ENCODE measurements around the gene EFCAB8.
"Not testable (repeated sequence)": the region's sequence is repeated elsewhere in the genome, so short reads cannot be mapped to it uniquely, and the experiment has no call there.

Gene EFCAB8

DNA sequence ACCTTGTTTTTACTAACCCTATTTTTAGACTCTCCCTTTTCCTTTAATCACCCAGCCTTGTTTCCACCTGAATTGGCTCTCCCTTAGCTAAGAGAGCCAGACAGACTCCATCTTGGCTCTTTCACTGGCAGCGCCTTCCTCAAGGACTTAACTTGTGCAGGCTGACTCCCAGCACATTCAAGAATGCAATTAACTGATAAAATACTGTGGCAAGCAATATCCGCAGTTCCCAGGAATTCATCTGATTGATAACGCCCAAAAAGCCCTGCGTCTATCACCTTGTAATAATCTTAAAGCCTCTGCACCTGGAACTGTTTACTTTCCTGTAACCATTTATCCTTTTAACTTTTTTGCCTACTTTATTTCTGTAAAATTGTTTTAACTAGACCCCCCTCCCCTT is 116.4 kb downstream of the EFCAB8 start:
- DNase-seq: not testable (repeated sequence)

DNA sequence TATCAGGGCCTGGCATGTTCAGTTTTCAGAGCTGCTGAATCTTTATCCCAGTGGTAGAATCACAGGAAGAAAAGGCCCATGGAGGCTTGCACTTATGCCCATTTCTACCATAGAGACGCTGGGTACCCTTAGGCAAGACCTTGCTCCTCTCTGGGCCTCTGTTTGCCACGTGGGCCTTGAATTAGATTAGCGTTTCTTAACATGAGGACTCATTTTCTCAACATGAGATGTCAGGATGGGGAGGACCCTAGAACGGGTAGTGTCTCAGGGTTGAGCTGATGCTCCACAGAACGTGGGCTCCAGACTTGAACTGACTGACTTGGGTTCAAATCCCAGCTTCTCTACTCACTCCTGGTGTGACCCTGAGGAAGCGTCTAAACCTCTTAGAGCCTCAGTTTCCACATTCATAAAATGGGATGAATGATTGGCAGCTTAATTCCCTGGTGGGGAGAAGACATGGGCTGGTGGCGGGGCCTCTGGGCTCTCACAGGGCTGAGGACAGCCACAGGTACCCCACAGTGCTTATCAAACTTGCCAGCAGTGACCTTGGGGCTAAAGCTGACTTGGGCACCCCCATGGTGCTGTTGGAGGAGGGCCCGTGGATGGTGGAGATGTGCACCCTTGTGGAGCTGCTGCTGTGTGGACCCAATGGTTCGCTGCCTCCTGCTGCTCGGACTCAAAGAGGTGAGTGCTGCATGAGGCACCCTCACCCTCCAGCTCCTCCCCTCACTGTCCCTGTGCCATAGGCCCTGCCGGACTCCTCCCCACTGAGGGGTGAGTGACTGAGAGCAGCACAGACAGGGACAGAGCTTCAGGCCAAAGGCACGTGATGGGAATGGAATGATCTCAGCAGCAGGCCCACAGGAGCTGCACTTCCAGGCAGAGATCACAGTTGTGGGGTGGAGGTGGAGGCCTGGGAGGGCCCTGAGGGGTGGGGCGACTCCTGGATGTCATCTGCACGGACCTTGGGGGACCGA is 117.3 kb downstream of the EFCAB8 start:
- no peak for DNase-seq

DNA sequence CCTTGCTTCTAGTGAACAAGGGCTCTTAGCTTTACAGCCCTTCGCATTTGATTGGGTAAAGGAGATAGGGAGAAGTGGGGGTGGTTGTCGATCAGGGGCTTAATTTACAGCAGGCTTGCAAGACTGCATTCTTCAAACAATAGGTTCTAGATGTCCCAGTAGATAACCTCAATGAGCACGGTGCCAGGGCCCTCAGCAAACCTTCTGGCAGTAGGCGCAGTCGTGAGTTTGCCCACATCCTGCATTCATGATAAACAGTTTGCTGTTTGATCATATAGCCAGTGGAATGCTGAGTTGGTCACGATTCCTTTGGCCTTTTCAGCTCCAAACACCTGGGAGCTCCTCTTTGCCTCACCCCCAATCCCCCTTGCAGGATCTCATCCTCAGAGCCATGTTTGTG is 118.0 kb downstream of the EFCAB8 start:
- DNase-seq: no peak

- DNase-seq: no peak
These were observed 118.7 kb downstream of the EFCAB8 start for GRCh38 chr20:32977281-32978008.

GRCh38 chr20:32978009-32978335 is 119.2 kb downstream of the EFCAB8 start:
- DNase-seq: no peak

DNA sequence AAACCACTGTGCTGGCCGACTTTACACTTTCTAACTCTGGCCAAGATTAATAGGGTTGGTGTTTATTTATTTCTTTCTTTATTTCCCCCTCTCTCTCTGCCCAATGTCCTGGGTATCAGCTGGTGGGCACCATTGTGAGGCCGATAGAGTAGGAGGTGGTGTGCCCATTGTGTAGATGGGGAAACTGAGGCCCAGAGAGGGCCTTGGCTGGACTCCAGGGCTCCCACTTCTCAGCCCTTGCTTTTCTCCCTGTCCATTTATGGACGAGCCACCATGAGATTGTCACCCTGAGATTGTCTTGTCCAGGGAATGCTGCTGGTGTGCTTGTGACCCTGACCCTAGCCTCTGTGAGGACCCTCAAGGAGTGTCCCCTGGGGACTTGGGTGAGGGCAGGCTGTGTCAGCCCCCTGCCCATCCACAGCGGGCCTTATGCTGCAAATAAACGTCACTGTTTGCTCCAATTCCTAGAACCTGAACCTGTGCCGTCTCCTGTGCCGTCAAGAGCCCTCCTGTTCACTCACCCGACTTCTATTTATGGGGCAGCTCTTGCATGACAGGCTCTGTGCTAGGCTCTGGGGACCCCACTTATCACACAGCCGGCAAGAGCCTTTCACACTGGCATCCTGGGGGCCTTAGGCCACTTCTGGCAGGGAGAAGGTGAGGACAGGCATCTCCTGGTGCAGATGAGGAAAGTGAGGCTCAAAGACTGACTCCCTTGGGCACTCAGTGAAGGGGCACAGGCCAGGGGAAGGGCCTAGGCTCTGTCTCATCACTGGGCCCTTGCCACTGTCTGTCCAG is 120.7 kb downstream of the EFCAB8 start:
- no peak for DNase-seq

- DNase-seq: no peak
These were observed 121.6 kb downstream of the EFCAB8 start for GRCh38 chr20:32980131-32980941.

- DNase-seq: no peak
These were observed 122.3 kb downstream of the EFCAB8 start for GRCh38 chr20:32980990-32981389.

- DNase-seq: peak; percentile 14
These were observed 124.1 kb downstream of the EFCAB8 start for GRCh38 chr20:32982617-32983458.

- DNase-seq: no peak
These were observed 124.9 kb downstream of the EFCAB8 start for GRCh38 chr20:32983459-32984112.

- DNase-seq: peak; percentile 4
These were observed 125.5 kb downstream of the EFCAB8 start for GRCh38 chr20:32984196-32984595.

- no peak for DNase-seq
These were observed 126.1 kb downstream of the EFCAB8 start for GRCh38 chr20:32984631-32985354.

GRCh38 chr20:32985596-32985995 is 126.9 kb downstream of the EFCAB8 start:
- no peak for DNase-seq

GRCh38 chr20:32986331-32986966 is 127.7 kb downstream of the EFCAB8 start:
- no peak for DNase-seq

DNA sequence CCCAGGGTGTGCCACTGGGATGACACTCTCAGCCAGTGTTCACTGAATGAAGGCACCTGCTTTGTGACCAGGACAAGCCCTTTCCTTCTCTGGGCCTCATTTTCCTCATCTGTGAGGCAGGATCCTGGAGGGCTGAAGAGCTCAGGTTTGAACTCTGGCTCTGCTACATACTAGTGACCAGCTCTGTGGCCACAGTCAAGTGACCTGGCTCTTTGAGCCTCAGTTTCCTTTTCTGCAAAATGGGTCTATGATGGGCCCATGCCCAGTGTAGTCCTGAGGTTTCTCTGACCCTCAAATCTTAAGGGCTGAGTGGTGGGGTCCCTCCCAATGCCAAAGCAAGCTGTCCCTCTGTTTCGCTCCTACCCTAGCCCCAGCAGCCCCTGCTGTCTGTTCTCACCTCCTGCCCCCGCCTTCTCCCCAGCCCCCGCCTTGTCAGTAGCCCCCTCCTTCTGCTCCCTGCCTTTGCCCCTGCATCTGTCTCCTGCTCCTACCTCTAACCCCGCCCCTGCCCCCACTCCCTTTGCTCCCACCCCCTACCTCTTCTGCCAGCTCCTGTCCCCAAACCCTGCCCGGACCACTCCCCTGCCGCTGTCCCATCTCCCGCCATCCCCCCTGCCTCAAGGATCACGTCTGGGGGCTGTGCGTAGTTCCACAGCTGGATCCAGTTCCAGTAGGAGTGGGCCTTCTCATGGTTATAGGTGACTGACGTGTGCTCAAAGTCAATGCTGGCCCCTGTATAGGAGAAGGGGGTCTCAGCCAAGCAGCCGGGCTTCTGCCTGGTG is 128.5 kb downstream of the EFCAB8 start:
- no peak for DNase-seq

GRCh38 chr20:32988008-32988407 is 129.3 kb downstream of the EFCAB8 start:
- DNase-seq: no peak

DNA sequence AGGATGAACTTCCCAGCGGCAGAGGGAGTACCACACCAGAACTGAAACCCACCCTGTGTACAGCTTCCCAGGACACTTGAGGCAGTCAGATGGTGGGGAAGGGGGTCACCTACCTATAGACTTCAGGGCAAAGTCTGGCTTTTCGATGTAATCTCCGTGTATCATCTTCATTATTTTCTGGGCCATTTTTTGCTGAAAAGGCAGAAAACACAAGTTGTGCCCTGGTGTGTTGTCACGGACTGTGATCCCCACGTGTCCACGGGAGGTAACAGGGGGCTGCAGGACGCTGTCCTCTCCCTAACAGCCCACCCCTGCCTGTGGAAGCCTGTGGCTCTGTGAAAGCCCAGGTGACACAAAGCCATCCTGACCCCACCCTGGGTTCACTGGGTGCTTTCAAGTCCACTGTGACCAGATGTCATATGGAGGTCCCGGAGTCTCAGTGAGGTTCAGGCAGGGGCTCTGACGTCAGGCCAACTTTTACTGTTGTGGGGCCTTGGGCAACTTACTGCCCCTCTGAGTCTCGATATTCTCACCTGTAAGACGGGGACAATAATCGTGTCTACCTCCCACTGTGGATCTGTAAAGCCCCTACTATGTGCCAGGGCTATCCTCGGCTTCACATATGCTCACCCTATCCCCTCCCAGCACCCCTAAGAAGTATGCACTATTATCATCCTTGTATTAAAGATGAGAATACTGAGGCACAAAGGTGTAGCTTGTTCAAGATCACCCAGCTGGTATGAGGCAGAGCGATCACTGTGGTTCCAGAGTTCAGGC is 131.0 kb downstream of the EFCAB8 start:
- DNase-seq: no peak

- no peak for DNase-seq
These were observed 131.7 kb downstream of the EFCAB8 start for GRCh38 chr20:32990426-32990825.

Data from NCI-H510A treated with DMSO at 0.1 percent for 48 hours (cell line).